Measurements from ENCODE around the gene HERC4.

- no peak for TF ChIP-seq GATA3 (IDR thresholded peaks at IDR 0.05; ENCODE audit: low read depth, low read length)
- TF ChIP-seq GATA2 (IDR thresholded peaks at IDR 0.05; ENCODE audit: low read depth, low read length) = no peak
Observed at GRCh38 chr10:67971311-67971710, 103.8 kb downstream of the HERC4 start.
